Astrocyte (in vitro differentiated cells and primary cell): ENCODE measurements around the gene SESN3.
"Not testable (repeated sequence)": the region's sequence is repeated elsewhere in the genome, so short reads cannot be mapped to it uniquely, and the experiment has no call there.

Experiments used
- EZH2 ChIP-seq: IDR thresholded peaks from 2 replicates; pipeline ENCODE4 v1.6.1; 2012; ENCODE audit warnings: mild to moderate bottlenecking, low read length, inconsistent platforms; ENCODE audit not compliant: insufficient read depth
- TF ChIP-seq, protein P1 (sequence below): IDR thresholded peaks from 2 replicates; pipeline ENCODE4 v1.5.1; 2011; ENCODE audit warnings: low read depth, mild to moderate bottlenecking, inconsistent platforms, low read length, moderate library complexity; ENCODE audit not compliant: insufficient read depth

- TF ChIP-seq, protein P1, sequence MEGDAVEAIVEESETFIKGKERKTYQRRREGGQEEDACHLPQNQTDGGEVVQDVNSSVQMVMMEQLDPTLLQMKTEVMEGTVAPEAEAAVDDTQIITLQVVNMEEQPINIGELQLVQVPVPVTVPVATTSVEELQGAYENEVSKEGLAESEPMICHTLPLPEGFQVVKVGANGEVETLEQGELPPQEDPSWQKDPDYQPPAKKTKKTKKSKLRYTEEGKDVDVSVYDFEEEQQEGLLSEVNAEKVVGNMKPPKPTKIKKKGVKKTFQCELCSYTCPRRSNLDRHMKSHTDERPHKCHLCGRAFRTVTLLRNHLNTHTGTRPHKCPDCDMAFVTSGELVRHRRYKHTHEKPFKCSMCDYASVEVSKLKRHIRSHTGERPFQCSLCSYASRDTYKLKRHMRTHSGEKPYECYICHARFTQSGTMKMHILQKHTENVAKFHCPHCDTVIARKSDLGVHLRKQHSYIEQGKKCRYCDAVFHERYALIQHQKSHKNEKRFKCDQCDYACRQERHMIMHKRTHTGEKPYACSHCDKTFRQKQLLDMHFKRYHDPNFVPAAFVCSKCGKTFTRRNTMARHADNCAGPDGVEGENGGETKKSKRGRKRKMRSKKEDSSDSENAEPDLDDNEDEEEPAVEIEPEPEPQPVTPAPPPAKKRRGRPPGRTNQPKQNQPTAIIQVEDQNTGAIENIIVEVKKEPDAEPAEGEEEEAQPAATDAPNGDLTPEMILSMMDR: not testable (repeated sequence)
- not testable (repeated sequence) for TF ChIP-seq EZH2
Measured at GRCh38 chr11:95273618-95274017, 42.6 kb upstream of the SESN3 start.
